GM20431 (cell line): ENCODE measurements around the gene OSBPL5.

Experiments used
- in situ Hi-C: fragments of 300-500 bp; cut with MseI, MboI; formaldehyde crosslinking; loops from one replicate; pipeline ENCODE4 v1.15.0; 2020; ENCODE audit warnings: low sequenced_read_pairs; ENCODE audit not compliant: unreplicated experiment

The OSBPL5 gene

DNA sequence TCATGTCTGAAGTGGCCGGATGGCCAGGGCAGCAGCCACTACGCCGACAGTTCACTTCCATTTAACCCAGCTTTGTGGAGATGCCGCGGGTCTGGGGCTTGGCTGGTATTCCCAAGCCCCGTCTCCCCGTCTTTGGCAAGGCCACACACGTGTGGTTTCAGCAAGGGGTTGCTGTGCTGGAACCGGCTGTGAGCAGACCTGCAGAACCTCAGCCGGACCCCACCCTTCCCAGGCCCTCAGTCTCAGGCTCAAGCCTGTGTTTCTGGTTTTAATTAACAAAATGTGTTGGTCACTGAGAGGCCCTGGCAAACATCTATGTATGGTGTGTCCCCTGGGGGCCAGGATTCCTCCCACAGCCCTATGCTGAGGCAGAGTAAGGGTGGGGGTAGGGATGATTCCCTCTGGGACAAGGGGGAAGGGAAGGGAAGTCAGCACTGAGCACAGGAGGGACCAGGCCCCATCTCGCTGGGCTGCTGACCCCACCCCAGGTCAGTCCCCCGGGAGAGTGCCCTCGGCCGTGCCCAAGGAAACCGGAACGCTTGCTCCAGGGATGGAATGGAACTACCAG is 9.3 kb downstream of the OSBPL5 start:
- in situ Hi-C loops: no loop called here

DNA sequence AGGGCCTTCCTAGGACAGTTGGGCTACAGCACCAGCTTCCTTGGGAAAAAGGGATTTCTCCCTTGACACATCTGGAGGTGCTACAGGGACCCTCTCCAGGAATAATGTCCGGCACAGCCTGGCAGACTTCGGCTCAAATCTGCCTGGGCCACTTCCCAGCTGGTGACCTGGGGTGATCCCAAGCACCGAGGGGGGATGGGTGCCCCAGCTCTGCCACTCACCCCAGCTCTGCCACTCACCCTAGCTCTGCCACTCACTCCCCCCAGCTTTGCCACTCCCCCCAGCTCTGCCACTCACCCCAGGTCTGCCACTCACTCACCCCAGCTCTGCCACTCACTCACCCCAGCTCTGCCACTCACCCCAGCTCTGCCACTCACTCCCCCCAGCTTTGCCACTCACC is 9.9 kb downstream of the OSBPL5 start:
- in situ Hi-C loops: no loop called here

DNA sequence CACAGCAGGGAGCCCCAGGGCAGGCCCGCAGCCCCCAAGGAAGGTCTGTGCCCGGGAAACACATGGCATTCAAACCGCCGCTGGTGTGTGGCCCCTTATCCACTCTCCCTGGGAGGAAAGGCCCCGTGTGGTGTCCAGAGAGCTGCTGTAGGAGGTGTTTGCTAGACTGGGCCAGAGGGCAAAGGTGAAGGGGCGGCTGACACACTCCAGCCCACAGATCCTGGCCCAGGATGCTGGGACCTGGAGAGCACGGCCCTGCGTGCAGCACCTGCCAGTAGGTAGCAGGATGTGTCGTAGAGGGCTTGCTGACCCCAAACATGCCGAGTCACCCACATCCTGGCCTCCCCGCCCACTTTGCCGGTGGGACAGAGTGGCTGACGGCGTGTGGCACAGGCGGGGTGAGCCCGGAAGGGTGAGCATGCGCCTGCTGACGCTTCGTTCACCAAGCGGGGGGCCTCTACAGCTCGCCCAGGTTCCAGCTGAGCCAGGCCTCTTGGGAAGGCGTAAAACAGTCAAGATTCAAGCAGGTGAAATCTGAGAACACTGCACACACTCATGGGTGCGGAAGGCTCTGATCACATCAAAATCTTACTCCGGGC is 11.0 kb downstream of the OSBPL5 start:
- in situ Hi-C loops: no loop called here

DNA sequence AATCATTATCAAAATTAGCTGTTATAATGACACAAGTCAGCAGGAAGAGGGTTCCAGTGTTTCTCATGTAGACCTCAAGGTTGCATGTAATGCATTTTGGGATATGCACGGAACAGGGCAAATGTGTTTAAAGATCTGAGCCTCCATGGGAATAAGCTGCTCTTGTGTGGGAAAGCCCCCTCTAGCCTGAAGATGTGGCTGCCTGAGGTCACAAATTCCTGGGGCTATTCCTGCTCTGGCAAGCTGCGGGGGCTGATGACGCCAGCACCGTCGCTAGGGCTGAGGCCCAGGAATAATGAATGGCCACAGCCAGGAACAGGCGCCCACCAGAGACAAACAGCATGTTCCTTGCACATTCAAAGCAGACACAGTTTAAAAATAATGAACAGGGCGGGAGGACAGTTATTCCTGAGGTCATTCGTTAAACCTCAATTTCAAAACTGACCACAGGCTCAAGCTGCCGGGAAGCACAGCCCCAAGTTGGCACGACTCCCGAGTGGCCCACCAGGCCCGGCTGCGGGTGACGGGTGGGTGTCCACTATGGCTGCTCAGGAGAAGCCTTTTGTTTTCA is 11.7 kb downstream of the OSBPL5 start:
- in situ Hi-C loops: no loop called here

DNA sequence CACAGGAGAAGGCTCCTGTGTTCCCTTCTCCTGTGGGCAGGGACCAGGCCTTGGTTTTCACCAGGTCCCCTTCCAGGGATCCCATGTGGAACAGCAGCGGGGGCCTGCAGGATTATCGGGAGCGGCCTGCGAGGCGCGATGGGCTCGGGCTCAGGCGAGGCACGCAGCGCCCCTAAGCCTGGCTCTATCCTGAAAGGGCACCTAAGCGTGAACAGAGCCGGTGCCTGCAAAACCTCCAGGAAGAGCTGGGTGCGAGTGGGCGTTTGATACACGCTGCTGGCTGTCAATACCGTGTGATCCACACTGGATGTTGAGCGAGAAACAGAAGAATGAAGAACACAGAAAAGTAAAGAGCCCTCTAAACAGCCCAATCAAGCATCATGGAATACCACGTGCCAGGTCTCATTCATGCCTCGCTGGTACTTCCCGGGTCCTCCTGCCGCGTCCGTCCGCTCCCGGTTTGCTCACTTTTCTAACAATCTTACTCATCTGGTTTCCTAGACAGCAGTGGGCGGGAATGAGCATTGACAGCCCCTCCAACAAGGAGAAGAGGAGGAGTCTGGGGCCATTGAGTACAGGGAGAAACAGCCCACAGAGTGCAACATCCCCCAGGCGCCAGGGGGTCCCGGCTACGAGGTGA is 12.5 kb downstream of the OSBPL5 start:
- in situ Hi-C loops: no loop called here

DNA sequence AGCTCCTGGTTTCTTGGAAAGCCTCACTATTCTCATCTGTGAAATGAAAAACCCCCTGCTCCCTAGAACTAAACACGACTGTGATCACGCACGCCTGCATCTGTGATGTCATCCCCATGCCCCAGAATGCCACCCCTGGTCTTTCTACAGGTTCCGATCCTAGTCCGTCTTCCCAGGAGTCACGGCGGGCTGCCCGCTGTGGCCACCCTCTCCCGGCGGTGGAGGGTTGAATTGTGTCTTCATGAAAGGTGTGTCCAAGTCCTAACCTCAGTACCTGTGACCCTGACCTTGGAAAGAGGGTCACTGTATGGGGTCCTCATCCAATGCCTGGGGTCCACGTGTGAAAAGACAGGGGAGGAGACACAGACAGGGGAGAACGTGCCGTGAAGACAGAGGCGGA is 14.4 kb downstream of the OSBPL5 start:
- in situ Hi-C loops: no loop called here

DNA sequence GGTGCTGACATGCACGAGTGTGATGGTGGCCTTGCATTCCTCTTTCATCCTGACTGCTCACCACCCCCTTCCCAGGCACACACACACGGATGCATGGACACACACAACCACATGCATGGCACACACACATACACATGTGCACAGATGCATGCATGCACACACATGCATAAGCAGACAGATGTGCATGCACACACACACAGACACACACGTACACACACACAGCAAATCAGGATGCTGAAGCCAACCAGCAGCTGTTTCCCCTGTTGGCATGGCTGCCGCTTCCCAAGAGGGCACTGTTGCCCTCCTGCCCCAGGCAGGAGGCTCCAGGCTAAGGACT is 15.3 kb downstream of the OSBPL5 start:
- in situ Hi-C loops: no loop called here

DNA sequence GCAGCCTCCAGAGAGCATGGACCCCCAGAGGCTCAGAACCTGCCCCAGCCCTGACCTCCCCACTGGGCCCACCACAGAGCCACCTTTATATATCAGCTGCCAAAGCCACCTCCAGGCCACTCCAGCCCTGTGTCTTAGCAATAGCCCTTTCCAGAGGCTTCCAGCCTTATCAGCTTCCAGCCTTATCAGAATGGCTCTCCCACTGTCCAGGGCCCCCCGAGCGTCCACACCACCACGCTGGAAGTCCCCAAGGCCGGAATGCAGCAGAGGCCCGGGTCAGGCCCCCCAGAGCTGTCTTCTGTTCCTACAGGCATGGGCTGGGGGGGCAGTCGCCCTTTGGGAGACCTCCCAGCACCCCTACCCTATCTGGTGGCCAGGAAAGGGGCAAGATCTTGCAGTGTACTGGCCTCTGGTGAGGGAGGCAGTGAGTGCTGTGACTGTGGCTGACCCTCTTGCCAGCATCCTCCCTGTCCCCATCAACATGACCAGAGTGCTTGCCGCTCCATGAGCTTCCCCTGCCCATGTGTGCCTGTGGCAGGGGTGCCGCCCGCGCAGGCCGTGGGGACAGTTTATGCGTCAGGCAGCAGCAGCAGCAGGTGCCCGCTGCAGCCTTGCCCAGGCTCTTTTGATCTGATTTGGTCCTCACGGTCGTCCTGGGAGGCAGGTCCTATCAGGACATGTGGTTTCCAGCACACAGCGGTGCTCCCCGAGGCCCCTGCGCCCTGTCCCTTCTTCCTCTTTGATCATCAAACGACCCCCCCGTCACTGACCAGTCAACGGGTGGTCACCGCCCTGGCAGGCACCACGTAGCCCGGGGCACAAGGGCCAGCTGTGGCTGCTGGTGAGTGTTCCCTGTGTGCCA is 15.9 kb downstream of the OSBPL5 start:
- in situ Hi-C loops: no loop called here

DNA sequence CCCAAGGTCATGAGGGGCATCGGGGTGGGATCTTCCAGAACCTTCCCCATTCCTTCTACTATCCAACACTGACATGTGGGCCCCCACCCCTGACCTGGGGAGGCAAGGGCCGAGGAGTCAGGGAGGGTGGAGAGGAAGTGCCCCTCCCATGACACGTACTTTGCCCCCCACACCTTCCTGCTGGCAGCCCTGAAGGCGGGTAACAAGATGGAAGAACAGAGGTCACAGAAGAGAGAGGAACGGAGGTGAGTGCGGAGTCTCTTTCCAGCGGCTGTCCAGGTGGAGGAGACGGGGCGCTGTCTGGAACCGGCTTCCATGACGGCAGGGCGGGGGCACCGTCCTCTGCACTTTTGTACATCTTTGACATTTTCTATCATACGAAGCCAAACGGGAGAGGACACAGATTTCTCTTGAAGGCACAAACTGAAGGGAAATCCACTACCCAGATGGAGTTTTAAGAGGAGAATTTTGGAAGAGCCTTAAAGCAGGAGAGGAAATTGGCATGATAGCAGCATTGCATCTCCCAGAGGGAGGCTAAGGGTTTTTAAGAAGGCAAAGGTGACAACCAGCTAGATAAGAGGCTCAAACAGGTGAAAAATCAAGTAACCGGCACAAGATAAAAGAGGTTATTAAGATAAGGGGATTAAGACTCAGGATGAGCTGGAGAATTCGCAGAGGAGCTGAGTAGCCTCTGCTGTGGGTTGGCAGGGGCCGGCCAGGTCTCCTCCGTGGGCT is 16.7 kb downstream of the OSBPL5 start:
- in situ Hi-C loops: no loop called here

DNA sequence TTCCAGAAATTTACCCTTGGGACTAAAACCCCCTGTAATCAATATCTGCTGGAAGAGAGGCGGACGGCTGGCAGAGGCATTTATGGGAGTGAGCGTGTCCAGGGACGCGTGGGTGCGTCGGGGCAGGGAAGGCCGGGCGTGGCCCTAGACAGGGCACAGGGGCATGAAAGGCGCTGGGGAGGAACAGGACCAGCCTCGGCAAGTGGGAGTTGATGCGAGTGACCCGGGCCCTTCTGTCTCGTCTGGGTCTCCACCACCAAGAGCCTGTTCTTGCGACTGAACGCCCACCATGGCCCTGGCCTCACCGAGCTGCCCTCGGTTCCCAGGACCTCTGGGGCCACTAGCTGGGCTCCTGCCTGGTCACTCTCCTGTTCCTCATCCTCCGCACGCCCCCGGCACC is 17.5 kb downstream of the OSBPL5 start:
- in situ Hi-C loops: no loop called here

DNA sequence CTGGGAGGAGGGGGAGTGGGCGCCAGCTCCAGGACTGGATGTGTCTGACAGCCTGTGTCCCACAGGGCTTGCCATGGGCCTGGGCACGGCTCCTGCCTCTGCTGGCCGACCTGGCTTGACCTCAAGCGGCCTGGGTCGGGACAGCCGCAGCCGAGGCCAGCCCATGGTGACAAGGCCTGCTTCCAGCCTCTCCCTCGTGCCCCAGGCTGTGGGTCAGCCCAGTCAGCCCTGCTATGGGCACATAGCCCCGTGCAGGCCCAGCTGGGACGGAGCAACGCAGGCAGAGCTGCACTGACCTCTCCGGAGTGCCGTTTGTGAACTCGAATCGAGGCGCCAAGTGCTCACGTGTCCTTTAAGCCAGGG is 17.9 kb downstream of the OSBPL5 start:
- in situ Hi-C loops: no loop called here

DNA sequence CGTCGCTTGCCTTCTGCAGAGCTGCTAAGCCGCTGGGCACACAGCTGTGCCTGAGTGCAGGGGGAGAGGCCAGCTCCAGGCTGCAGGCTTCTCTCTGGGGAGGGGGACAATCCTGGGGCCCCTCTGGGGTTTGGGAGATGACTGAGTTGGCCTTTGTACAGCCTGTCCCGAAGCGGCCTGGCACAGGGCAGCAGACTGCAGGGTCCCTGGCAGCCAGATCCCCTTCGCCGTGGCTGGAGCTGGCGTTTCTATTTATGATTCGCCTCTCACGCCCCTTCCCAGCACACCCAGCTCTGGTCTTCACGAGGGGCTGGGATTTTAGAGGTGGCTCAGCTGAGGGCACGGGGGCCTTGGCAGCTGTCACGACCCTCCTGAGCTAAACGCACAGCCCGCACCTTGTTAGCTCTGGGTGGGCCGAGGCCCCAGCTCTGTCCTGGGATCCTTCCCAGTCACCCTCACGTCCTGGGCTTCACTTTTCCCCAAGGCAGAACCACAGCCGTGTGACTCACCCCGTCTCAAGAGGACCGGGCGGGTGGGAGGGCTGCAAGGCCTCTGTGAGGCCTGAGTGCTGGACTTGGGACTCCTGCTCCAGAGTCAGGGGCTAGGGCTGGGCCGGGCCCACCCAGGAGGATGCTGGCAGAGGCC is 18.4 kb downstream of the OSBPL5 start:
- in situ Hi-C loops: no loop called here

DNA sequence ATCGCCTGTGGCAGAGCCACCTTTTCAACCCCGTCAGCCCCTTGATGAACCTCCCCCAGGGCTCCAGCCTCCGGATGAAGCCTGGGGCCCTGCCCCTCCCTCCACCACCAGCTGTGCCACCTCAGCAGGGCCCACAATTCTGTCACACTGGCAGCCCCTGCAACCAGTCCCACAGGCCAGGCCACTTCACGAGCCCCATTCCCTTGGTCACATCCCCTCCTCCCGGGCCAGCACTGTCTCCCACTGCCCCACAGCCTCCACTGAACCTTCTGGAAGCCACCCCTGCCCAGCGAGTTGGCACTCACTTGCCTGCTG is 19.9 kb downstream of the OSBPL5 start:
- in situ Hi-C loops: no loop called here

DNA sequence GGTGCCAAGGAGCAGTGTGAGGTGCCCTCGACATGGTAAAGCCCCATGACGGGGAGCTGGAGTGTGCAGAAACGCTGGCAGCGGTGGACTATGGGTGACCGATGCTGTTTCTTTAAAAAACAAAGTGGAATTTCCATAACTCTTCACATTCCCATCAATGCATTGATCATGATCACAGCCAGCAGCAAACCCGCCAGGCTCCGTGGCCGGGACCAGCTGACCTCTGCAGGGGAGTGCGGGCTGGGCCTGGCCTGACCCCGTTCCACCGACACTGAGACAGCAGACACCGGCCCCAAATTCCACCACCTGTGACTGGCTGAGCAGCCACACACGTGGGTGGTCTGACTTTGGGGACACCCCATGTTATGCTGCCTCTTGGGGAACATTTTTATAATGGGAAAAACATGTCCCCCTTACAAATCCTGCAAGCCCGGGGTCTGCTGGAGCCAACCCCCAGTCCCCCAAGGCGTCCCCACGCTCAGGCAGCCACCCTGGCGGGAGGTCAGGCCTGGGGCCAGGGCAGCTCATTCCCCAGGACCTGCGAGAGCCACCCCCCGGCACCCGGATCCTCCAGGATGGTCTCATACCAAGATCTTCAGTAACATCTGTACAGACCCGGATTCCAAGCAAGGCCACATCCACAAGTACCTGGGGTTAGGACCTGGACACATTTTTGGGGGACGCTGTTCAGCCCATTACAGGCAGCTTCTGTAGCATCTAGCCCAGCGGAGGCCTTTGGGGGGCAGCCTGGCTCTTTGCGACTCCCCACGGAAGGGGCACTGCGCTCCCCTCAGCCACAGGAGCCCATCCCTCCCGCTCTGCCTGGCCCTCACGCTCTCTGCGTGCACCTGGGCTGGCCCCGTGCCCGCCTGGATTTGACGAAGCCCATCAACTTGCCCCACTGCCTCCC is 20.6 kb downstream of the OSBPL5 start:
- in situ Hi-C loops: no loop called here

DNA sequence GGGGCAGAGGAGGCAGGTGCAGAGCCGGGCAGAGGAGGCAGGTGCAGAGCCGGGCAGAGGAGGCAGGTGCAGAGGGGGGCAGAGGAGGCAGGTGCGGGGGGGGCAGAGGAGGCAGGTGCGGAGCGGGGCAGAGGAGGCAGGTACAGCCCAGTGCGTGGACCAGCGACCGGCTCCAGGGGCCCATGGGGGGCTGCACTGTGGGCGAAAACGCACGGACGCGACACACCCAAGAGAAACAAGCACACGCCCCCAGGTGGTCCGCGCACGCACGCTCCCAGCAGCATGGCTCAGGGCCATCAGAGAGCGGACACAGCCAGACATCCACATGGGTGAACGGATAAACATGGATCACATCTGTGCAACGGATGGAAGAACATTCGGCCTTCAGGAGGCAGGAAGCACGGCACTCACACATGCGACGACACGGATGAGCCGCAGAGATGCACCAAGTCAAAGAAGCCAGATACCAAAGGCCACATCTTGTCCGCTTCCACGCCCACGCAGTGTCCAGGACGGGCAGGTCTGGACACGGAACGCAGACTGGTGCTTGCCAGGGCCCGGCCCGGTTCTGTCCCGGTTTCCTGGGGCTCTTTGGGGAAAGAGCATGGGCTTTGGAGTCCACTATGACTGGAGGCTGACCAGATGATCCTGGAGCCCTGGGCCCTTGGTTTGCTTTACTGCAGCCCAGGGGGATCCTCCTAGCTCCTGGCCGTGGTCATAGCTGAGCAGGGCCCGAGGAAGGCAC is 21.8 kb downstream of the OSBPL5 start:
- in situ Hi-C loops: no loop called here

DNA sequence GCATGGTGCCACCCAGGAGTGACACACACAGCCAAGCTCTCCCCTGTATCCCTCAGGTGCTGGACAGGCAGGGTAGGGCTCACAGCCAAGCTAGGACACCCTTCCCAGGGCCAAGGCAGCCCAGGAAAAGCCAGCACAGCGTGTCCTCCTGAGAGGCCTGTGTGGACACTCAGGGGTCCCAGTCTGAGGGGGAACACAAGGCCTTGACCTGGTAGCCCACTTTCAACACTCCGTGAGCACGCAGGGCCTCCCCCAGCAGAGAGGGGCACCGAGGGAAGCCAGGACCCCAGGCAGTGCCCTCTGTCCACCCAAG is 24.9 kb downstream of the OSBPL5 start:
- in situ Hi-C loops: no loop called here

DNA sequence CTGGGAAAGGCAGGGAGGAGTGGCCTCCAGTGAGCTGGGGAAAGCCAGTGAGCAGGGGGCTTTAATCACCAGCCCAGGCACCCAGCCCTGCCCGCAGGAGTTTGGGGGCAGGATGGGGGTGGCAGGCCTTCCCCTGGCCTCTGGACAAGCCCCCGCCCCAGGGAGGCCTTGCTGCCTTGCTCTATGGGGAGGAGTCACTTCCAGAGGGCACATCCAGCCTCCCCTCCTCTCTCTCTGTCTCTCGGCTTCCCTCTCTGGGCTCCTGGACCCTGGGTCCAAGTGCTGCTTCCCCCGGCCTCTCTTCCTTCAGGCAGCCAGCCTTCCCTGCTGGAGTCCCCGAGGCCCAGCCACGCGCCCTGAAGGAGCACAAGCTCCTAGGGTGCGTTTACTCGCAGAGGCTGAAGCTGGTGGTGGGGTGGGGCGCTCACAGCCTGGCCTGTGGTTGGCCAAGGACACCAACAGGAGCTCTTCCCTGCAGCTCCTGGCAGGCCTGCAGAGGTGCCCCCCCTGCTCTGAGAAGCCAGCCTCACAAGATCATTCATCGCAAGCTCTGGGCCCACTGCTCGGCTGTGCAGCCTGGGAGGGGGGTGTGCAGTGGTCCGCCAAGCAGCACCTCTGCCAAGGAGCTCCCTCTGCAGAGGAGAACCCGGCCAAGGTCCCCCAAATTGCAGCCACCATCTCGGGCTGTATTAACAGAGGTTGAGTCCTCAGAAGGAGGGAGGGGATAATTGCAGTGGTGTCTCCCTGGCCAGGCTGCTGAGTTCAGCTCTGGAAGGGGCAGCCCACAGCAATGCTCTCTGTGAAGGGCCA is 25.4 kb downstream of the OSBPL5 start:
- in situ Hi-C loops: no loop called here

DNA sequence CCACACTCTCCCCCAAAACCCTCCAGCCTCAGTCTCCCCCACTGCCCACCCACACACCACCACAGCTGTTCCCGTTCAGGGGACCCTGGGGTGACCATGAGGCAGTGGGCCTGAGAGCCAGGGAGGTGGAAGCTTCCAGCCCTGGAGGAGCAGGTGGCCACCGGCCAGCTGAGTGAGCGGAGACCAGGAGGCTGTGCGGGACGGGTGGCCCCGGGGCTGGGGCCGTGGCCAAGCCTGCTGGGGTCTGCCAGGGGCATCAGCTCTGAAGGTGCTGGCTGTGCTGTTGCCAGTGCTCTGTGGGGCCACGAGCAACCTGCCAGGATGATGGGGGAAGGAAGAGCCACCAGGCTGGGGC is 26.0 kb downstream of the OSBPL5 start:
- in situ Hi-C loops: no loop called here
